GM11168 (cell line): Measurements from ENCODE around the gene TRIO.

Experiments used
- in situ Hi-C: fragments of 300-500 bp; cut with MboI; formaldehyde crosslinking; loops from one replicate; pipeline ENCODE4 v1.12.0; 2022; ENCODE audit warnings: low sequenced_read_pairs; ENCODE audit not compliant: unreplicated experiment

TRIO gene

GRCh38 chr5:14330291-14330690 is 187.1 kb downstream of the TRIO start:
- in situ Hi-C loops: no loop called here

- in situ Hi-C loops: no loop called here
Measured at GRCh38 chr5:14330729-14331385, 187.7 kb downstream of the TRIO start.

- in situ Hi-C loops: no loop called here
Measured at GRCh38 chr5:14331386-14331781, 188.2 kb downstream of the TRIO start.

- in situ Hi-C loops: no loop called here
Measured at GRCh38 chr5:14332038-14332631, 189.0 kb downstream of the TRIO start.

GRCh38 chr5:14332746-14333145 is 189.6 kb downstream of the TRIO start:
- in situ Hi-C loops: no loop called here

GRCh38 chr5:14337593-14337992 is 194.5 kb downstream of the TRIO start:
- in situ Hi-C loops: no loop called here

- in situ Hi-C loops: no loop called here
Measured at GRCh38 chr5:14339468-14339867, 196.3 kb downstream of the TRIO start.

GRCh38 chr5:14341571-14342230 is 198.6 kb downstream of the TRIO start:
- in situ Hi-C loops: no loop called here

- in situ Hi-C loops: no loop called here
Measured at GRCh38 chr5:14342306-14342705, 199.2 kb downstream of the TRIO start.

GRCh38 chr5:14343376-14343775 is 200.2 kb downstream of the TRIO start:
- in situ Hi-C loops: no loop called here

- in situ Hi-C loops: no loop called here
Measured at GRCh38 chr5:14347522-14347921, 204.4 kb downstream of the TRIO start.

- in situ Hi-C loops: no loop called here
Measured at GRCh38 chr5:14348142-14348541, 205.0 kb downstream of the TRIO start.

- in situ Hi-C loops: no loop called here
Measured at GRCh38 chr5:14349029-14349428, 205.9 kb downstream of the TRIO start.

GRCh38 chr5:14351086-14351661 is 208.0 kb downstream of the TRIO start:
- in situ Hi-C loops: loop anchor here (25.0 kb wide), 1 partner anchor 364 kb away; no protein-coding TSS in a partner anchor

GRCh38 chr5:14351845-14352712 is 208.9 kb downstream of the TRIO start:
- in situ Hi-C loops: loop anchor here (25.0 kb wide), 1 partner anchor 365 kb away; no protein-coding TSS in a partner anchor

- in situ Hi-C loops: loop anchor here (25.0 kb wide), 1 partner anchor 367 kb away; no protein-coding TSS in a partner anchor
Measured at GRCh38 chr5:14353726-14354474, 210.8 kb downstream of the TRIO start.

GRCh38 chr5:14355391-14355790 is 212.2 kb downstream of the TRIO start:
- in situ Hi-C loops: loop anchor here (25.0 kb wide), 1 partner anchor 368 kb away; no protein-coding TSS in a partner anchor

GRCh38 chr5:14356305-14356704 is 213.2 kb downstream of the TRIO start:
- in situ Hi-C loops: loop anchor here (25.0 kb wide), 1 partner anchor 369 kb away; no protein-coding TSS in a partner anchor

- in situ Hi-C loops: loop anchor here (25.0 kb wide), 1 partner anchor 370 kb away; no protein-coding TSS in a partner anchor
Measured at GRCh38 chr5:14357441-14357840, 214.3 kb downstream of the TRIO start.
